GM23248 (cell line): ENCODE measurements around the gene RASSF3.

Source experiments
- EZH2 ChIP-seq: fragments of 200-600 bp; sonication (generic); IDR thresholded peaks from 2 replicates; pipeline ENCODE4 v1.6.1; 2018; ENCODE audit warnings: antibody characterized with exemption, mild to moderate bottlenecking; ENCODE audit not compliant: insufficient read depth, poor library complexity, severe bottlenecking
- EZH2phosphoT487 ChIP-seq: fragments of 200-600 bp; sonication (generic); IDR thresholded peaks from 2 replicates; pipeline ENCODE4 v1.6.1; 2018; ENCODE audit warnings: antibody characterized with exemption, moderate library complexity, mild to moderate bottlenecking, low read depth; ENCODE audit not compliant: insufficient read depth

DNA sequence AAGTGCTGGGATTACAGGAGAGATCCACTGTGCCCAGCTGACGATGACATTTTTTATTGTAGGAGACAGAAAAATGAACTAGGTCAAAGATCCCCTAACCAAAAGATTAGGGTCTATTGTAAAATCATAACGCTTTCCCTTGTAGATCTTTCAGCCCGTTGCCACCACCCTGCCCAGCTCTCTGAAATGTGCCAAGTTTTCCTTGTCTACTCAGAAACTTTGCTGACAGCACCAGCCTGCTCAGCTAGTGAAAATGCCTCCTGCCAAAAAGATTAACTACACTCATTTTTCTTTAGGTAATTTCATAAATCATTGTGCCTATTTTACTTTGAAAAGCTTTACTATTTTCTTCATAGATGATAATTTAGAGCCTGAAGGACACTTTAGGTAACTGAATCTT, 28.2 kb upstream of the RASSF3 start:
- TF ChIP-seq EZH2: no peak
- no peak for TF ChIP-seq EZH2phosphoT487
